Endothelial cell of umbilical vein (primary cell): ENCODE measurements around the gene KIAA2012. TPM values are rescaled to one million over a fixed set of nuclear protein-coding genes. Genes with fewer than 3 reads are reported as not detected.

Experiments used
- BruUV-seq: library from RNA; stranded (reverse); fragments of 400-500 nt; replicated peaks from 2 replicates; lab custom pipeline; 2021; lab: Mats Ljungman, UMichigan
- CTCF ChIA-PET: fragments of 300-600, 350-600 bp; sonication (Branson Sonifier 250); formaldehyde crosslinking; loops from one replicate; lab custom pipeline; 2021; ENCODE audit warnings: antibody characterized with exemption, inconsistent platforms; lab: Charles Lee
- POLR2A ChIA-PET: fragments of 300-600, 350-600 bp; sonication (Branson Sonifier 250); formaldehyde crosslinking; loops from one replicate; lab custom pipeline; 2021; ENCODE audit warnings: antibody characterized with exemption, inconsistent platforms; lab: Charles Lee
- DNase-seq: peaks from one replicate; pipeline ENCODE4 v3.0.0-alpha.2; 2011; ENCODE audit warnings: low read depth, low spot score
- FAIRE-seq: peaks from 2 replicates; lab custom pipeline; 2011; peaks lifted over from hg19 to GRCh38; lab: Jason Lieb, UNC
- H2AFZ ChIP-seq: 2 replicates; pipeline ENCODE4 v1.6.0; 2012; ENCODE audit warnings: low read depth, low read length, control low read depth, inconsistent platforms
- H3K27ac ChIP-seq: 2 replicates; pipeline ENCODE4 v1.5.1; 2011; ENCODE audit warnings: low read depth, mild to moderate bottlenecking, control low read depth, low read length, moderate library complexity; ENCODE audit not compliant: insufficient read depth
- H3K27me3 ChIP-seq, 2 experiments: 2 replicates each; pipeline versions ENCODE4 v1.6.0 to v1.6.1; 2011; ENCODE audit warnings: low read length in 2 of 2, mixed read lengths in 1 of 2; ENCODE audit not compliant: control insufficient read depth in 2 of 2, insufficient read depth in 2 of 2
- H3K36me3 ChIP-seq, 2 experiments: 2 replicates in 1 of 2; 3 replicates in 1 of 2; pipeline ENCODE4 v1.5.1; 2011; ENCODE audit warnings: low read length in 2 of 2, mild to moderate bottlenecking in 1 of 2, moderate library complexity in 1 of 2; ENCODE audit not compliant: control insufficient read depth in 2 of 2, insufficient read depth in 2 of 2; ENCODE audit errors: extremely low read depth in 1 of 2
- H3K4me1 ChIP-seq: 3 replicates; pipeline ENCODE4 v1.5.1; 2011; ENCODE audit warnings: mild to moderate bottlenecking, low read length; ENCODE audit not compliant: control insufficient read depth, insufficient read depth; ENCODE audit errors: extremely low read depth
- H3K4me2 ChIP-seq: 2 replicates; pipeline ENCODE4 v1.6.1; 2011; ENCODE audit warnings: low read length, control low read depth, mixed read lengths; ENCODE audit not compliant: insufficient read depth
- H3K4me3 ChIP-seq, 3 experiments: fragments of 200-600 bp in 1 of 3; sonication (generic), shearing (Covaris generic) in 1 of 3; replicated peaks in 1 of 3; 2 replicates each; pipeline ENCODE4 v1.5.1; 2011 to 2016; ENCODE audit warnings: control low read depth in 3 of 3, low read length in 3 of 3, mild to moderate bottlenecking in 2 of 3, inconsistent platforms in 1 of 3, low read depth in 1 of 3, moderate library complexity in 1 of 3; ENCODE audit not compliant: insufficient read depth in 1 of 3
- H3K79me2 ChIP-seq: 2 replicates; pipeline ENCODE4 v1.6.0; 2012; ENCODE audit warnings: low read length, inconsistent platforms; ENCODE audit not compliant: control insufficient read depth, insufficient read depth
- H3K9ac ChIP-seq: replicated peaks from 2 replicates; pipeline ENCODE3; 2011; ENCODE audit warnings: low read length, control low read depth; ENCODE audit not compliant: insufficient read depth; ENCODE audit errors: extremely low read depth
- H3K9me1 ChIP-seq: replicated peaks from 3 replicates; pipeline ENCODE4 v1.6.0; 2011; ENCODE audit warnings: mild to moderate bottlenecking, low read length; ENCODE audit not compliant: control insufficient read depth, insufficient read depth; ENCODE audit errors: extremely low read depth
- H3K9me3 ChIP-seq: replicated peaks from 2 replicates; pipeline ENCODE4 v1.5.1; 2012; ENCODE audit warnings: low read length, inconsistent platforms; ENCODE audit not compliant: control insufficient read depth, insufficient read depth
- H4K20me1 ChIP-seq: replicated peaks from 2 replicates; pipeline ENCODE3; 2011; ENCODE audit warnings: mild to moderate bottlenecking, low read length; ENCODE audit not compliant: control insufficient read depth, insufficient read depth; ENCODE audit errors: extremely low read depth
- EZH2 ChIP-seq: IDR thresholded peaks from 2 replicates; pipeline ENCODE4 v1.6.1; 2012; ENCODE audit warnings: borderline replicate concordance, low read depth, mild to moderate bottlenecking, moderate library complexity, low read length, inconsistent platforms; ENCODE audit not compliant: severe bottlenecking
- FOS ChIP-seq: IDR thresholded peaks from 2 replicates; pipeline ENCODE4 v1.6.1; 2011; ENCODE audit warnings: mild to moderate bottlenecking, low read length, moderate library complexity, borderline replicate concordance; ENCODE audit not compliant: insufficient read depth
- GATA2 ChIP-seq: IDR thresholded peaks from 2 replicates; pipeline ENCODE4 v1.7.0; 2011; ENCODE audit warnings: low read depth, mild to moderate bottlenecking, moderate library complexity, mixed read lengths, low read length; ENCODE audit not compliant: insufficient read length, insufficient read depth
- JUN ChIP-seq: IDR thresholded peaks from 2 replicates; pipeline ENCODE4 v1.6.1; 2011; ENCODE audit warnings: borderline replicate concordance, low read depth; ENCODE audit not compliant: insufficient read length, insufficient read depth
- MYC ChIP-seq: IDR thresholded peaks from one replicate; pipeline ENCODE4 v1.6.1; 2011; ENCODE audit warnings: mild to moderate bottlenecking, low read depth, low read length
- POLR2A ChIP-seq: IDR thresholded peaks from 2 replicates; pipeline ENCODE4 v1.6.1; 2012; ENCODE audit warnings: low read depth, mild to moderate bottlenecking, control low read depth, low read length
- POLR2AphosphoS5 ChIP-seq: IDR thresholded peaks from 2 replicates; pipeline ENCODE4 v1.6.1; 2012; ENCODE audit warnings: low read depth, mild to moderate bottlenecking, control low read depth, low read length, moderate library complexity; ENCODE audit not compliant: insufficient read depth
- dilution Hi-C: fragments of 300-500 bp; cut with MboI; formaldehyde crosslinking; loops from one replicate; pipeline ENCODE4 v1.15.0; 2019; ENCODE audit warnings: low sequenced_read_pairs; ENCODE audit not compliant: extremely low pct_ligation_motif_present
- intact Hi-C: fragments of 100-400 bp; cut with micrococcal nuclease; formaldehyde crosslinking; loops from one replicate; pipeline ENCODE4 v1.10.0; 2022
- polyA plus RNA-seq, 4 experiments: library from polyadenylated mRNA; depleted of rRNA in 3 of 4; stranded (reverse) in 3 of 4; unstranded in 1 of 4; fragments of >200 nt; gene quantifications; 2 replicates each; pipeline versions ENCODE4 v1.2.1 to v1.2.3, GENCODE V29; 2011 to 2012; ENCODE audit warnings: missing spikeins in 1 of 4
- total RNA-seq: library from RNA; stranded (reverse); gene quantifications from 2 replicates; pipeline ENCODE4 v1.2.3, GENCODE V29; 2021
- TF ChIP-seq, protein P1 (sequence below): IDR thresholded peaks from 2 replicates; pipeline ENCODE4 v1.6.1; 2011; ENCODE audit not compliant: insufficient read depth, insufficient read length
- TF ChIP-seq, protein P2 (sequence below), 2 donors: IDR thresholded peaks; 1 replicate in 1 of 2; 2 replicates in 1 of 2; pipeline ENCODE4 v1.5.1; 2011; ENCODE audit warnings: low read length in 2 of 2, mild to moderate bottlenecking in 2 of 2, moderate library complexity in 2 of 2, control low read depth in 1 of 2, inconsistent platforms in 1 of 2, low read depth in 1 of 2; ENCODE audit not compliant: insufficient read depth in 1 of 2; ENCODE audit errors: extremely low read depth in 1 of 2

KIAA2012 gene
- total and polyA plus RNA-seq, 2 donors (not counting 3 experiments of a cell fraction or from before 2014, with no cell fraction given), result not detected

DNA sequence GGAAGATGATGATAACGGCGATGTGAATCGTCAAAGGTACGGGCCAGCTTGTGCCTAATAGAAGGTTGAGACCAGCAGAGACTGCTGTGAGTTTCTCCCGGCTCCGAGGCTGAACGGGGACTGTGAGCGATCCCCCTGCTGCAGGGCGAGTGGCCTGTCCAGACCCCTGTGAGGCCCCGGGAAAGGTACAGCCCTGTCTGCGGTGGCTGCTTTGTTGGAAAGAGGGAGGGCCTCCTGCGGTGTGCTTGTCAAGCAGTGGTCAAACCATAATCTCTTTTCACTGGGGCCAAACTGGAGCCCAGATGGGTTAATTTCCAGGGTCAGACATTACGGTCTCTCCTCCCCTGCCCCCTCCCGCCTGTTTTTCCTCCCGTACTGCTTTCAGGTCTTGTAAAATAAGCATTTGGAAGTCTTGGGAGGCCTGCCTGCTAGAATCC, 36.4 kb upstream of the KIAA2012 start:
- no peaks in the 10 kb centered on the region for H3K9me3 ChIP-seq
- H3K36me3 ChIP-seq, result no peaks in the 10 kb centered on the region
- no peak overlapping the region for H3K9ac ChIP-seq
- H3K27ac ChIP-seq, result no peak overlapping the region
- H3K9me1 ChIP-seq, result no peaks in the 10 kb centered on the region
- ChIA-PET POLR2A (no interaction called here), CTCF (no interaction called here)
- peaks cover 67 to 88% of the 10 kb centered on the region in 2 experiments for H3K27me3 ChIP-seq
- no peak overlapping the region for H2AFZ ChIP-seq
- BruUV-seq, result no TSS peak
- TF ChIP-seq, protein P1, sequence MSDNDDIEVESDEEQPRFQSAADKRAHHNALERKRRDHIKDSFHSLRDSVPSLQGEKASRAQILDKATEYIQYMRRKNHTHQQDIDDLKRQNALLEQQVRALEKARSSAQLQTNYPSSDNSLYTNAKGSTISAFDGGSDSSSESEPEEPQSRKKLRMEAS, result no peak
- no peak for TF ChIP-seq GATA2
- TF ChIP-seq FOS, result no peak
- TF ChIP-seq, protein P2, sequence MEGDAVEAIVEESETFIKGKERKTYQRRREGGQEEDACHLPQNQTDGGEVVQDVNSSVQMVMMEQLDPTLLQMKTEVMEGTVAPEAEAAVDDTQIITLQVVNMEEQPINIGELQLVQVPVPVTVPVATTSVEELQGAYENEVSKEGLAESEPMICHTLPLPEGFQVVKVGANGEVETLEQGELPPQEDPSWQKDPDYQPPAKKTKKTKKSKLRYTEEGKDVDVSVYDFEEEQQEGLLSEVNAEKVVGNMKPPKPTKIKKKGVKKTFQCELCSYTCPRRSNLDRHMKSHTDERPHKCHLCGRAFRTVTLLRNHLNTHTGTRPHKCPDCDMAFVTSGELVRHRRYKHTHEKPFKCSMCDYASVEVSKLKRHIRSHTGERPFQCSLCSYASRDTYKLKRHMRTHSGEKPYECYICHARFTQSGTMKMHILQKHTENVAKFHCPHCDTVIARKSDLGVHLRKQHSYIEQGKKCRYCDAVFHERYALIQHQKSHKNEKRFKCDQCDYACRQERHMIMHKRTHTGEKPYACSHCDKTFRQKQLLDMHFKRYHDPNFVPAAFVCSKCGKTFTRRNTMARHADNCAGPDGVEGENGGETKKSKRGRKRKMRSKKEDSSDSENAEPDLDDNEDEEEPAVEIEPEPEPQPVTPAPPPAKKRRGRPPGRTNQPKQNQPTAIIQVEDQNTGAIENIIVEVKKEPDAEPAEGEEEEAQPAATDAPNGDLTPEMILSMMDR (IDR thresholded peaks at IDR 0.05; ENCODE audit: extremely low read depth in 1 of 2, insufficient read depth in 1 of 2, low read depth in 1 of 2, low read length in 2 of 2), result no peak
- no peak for TF ChIP-seq POLR2AphosphoS5
- no peak for TF ChIP-seq EZH2
- TF ChIP-seq POLR2A, result no peak
- TF ChIP-seq MYC, result no peak
- TF ChIP-seq JUN, result no peak
- dilution Hi-C loops (no loop called here), intact Hi-C loops (loop anchor here (10.0 kb wide), 1 partner anchor 242 kb away; no protein-coding TSS in a partner anchor)
- H3K4me2 ChIP-seq, result no peak overlapping the region
- H4K20me1 ChIP-seq, result no peaks in the 10 kb centered on the region
- H3K79me2 ChIP-seq, result no peaks in the 10 kb centered on the region
- peaks cover 10% of the 10 kb centered on the region for H3K4me1 ChIP-seq
- no peak for FAIRE-seq
- no peak overlapping the region for H3K4me3 ChIP-seq
- no peak for DNase-seq
